Activated CD4-positive, alpha-beta T cell treated with anti-CD3 and anti-CD28 coated beads for 4 hours (primary cell): ENCODE data around the gene SHF.

Experiments used
- DNase-seq, 2 donors: peaks; one replicate each; pipeline ENCODE4 v3.0.0-alpha.2; 2020

The SHF gene

DNA sequence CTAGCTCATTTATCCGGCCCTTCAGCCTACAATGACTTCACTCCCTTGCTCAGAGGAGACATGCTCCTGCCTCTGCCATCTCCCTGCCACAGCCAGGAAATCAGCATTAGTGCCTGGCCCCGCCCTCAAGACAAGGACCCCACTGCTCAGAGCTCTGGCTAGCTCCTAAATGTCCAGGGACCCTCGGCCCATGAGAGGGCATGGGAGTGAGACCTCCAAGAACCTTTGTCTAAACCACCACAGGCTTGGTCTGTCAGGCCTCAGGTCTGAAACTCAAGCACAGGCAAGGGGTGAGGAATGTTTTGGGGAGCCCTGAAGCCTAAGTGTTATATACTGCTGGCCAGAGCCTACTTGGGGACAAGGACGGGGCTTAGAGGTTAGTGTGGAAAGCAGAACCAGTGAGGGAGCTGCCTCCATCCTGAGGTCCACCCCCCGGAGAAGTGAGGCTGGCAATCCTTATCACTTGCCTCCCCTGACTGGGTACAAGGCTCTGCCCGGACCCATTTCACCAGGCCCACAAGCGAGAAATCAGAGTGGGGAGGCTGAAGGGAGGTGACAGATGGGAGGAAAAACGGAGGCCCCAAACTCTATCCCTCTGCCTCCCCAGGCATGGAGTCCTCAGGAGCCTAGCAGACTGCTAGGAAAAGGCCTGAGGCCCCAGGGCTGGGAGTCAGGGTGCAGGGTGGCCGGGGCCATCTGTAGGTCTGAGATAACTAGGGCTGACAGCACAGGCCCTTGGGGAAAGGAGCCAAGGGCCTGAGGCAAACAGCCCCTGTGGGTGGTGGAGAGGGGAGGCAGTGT is 18.8 kb downstream of the SHF start:
- DNase-seq = no peak

DNA sequence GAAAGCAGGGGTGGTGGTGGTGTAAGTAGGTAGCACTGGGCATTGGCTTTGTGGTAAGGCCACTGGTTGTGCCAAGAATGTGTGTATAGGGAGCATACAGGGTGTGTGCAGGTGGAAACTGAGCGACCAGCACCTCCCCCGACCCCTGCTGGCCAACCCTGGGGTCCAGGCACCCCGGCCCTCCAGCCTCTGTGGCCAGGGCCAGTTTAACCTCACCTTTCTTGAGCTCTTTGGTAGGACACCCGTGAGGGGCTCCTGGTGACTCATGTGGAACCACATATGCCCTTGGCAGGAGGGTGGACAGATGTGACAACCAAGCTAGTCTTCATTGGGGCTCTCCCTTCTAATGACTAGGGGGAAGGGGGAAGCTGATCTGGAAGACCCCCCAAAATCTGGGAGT is 19.5 kb downstream of the SHF start:
- no peak for DNase-seq

DNA sequence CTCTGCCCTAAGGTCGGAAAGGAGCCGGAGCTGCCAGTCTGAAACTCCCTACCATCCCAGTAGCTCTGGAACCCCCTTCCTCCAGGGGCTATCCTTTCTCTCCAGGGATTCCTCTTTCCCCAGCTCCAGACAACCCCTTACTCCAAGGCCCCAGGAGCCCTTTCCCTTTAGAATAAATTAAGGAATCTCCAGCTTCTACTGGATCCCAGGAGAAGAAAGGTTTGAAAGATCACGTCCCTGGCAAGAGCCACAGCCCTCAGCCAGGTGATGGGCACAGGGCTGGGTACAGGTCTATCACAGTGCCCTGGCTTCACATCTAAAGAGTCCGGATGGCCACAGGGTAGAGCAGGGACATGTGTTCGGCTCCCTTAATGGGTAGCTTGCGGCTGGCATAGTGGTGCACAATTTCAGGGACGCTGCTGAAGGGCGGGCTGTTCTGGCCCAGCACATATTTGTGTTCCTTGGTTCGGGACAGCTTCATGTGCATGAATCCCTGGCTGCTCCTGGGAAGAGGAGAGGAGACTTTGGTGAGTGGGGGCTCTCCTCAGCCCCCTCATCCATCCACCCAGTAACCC is 20.0 kb downstream of the SHF start:
- no peak for DNase-seq

DNA sequence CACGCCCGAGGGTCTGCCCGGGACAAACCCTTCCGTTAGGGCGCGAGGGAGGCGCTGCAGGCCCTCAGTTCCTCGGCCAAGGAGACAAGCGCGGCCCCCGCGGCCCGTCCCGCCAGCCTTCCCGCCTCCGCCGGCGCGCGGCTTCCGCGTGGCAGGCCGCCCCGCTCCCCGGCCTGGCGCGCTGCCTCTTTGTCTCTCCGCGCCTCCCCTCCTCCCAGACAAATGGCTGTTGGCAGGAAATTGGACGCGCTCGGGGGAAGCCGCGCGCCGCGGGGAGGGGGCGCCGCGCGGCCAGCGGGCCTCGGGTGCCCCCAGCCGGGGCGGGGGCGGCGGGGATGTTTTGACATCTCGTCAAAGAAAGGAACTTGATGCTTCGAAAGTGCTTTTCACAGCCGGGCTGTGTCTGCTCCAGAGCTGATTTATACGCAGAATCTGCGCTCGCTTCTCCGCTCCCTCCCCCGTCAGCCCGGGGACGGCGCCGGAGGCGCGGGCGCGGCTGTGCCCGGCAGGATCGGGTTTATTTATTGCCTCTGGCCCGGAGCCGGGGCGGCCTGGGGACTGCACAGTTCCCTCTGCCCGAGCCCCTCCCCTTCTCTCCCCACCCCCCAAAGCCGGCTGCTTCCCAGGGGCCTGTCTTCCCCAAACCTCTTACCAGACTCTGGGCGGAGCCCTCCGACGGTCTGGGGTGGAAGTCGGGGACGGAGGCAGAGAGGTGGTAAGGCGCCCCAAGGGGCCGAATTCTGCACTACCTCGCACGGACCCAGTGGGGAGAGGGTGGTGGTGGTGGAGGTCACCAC is 20.7 kb downstream of the SHF start:
- DNase-seq = peak; percentile 79 to 82

DNA sequence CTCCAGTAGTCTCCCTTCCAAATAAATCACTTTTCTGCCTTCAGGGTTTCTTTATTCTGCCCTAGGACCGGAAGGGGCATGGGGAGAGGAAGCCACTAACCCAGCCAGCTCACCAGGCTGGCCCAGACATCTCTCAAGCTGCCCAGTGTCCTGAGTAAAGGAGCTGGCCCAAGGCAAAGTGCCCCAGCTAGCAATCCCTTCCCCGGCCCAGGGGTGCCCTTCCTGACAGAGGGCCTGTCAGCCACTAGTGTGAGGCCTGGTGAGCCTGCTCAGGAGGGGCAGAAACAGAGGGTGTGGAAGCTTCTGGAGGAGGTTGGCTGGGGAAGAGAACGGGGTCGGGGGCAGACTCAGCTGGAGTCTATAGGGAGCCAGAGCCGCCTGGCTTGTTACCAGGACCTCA is 22.2 kb downstream of the SHF start:
- DNase-seq = no peak

DNA sequence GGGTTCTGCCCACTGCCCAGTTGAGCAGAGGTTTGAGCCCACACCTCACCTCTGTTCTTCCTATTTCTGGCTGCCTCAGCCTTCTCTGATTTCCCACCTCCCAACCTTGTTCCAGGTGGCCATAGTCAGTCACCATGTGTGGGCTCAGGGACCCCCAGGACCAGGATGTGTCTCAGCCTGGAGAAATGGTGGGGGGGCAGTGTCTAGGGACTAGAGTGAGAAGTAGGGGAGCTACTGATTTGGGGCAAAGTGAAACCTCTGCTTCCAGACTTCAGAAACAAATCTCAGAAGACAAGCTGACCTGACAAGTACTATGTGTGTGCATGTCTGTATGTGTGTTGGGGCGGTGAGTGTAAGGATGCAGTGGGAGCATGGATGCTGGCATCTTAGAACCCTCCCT is 22.9 kb downstream of the SHF start:
- no peak for DNase-seq

DNA sequence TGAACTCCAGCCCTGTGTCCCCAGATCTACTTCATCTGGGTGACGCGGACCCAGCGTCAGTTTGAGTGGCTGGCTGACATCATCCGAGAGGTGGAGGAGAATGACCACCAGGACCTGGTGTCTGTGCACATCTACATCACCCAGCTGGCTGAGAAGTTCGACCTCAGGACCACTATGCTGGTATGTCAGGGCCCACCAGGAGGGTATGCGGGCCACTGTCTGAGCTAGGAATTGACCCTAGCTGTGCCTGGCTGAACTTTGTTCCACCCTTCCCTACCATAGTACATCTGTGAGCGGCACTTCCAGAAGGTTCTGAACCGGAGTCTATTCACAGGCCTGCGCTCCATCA is 24.3 kb downstream of the SHF start:
- DNase-seq = no peak

DNA sequence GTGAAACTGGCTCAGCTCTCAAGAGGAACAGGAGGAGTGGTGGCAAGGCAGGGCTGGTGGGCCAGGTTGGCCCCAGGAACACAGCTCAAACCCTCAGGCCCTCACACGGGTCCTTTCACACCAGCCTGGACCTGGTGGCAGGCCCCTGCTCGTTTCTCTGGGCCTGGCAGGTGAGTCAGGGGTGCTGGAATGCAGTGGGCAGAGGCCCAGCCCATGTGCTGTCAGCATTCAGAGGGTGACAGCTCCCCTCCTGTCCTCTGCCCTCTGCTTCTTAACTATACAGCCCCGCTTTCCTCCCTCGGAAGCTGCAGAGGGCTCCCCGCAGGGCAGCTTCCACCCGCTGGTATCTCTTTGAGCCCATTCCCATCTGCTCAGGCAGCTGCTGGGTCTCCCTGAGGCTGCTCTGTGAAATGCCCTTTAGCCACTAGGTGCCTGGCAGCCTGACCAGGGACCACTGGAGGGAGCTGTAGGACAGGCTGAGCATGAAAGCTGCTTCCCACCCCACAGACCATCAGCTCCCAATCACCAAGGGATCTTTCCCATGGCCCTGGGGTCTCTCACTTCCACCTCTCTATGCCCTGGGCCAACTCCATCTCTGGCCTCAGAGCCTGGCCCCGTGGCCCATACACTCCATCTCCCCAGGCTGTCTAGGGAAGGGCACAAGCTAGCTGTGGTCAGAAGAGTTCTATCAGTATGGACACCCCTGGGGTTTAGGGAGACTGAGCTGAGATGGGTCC is 24.8 kb downstream of the SHF start:
- peak; percentile 60 to 61 for DNase-seq

DNA sequence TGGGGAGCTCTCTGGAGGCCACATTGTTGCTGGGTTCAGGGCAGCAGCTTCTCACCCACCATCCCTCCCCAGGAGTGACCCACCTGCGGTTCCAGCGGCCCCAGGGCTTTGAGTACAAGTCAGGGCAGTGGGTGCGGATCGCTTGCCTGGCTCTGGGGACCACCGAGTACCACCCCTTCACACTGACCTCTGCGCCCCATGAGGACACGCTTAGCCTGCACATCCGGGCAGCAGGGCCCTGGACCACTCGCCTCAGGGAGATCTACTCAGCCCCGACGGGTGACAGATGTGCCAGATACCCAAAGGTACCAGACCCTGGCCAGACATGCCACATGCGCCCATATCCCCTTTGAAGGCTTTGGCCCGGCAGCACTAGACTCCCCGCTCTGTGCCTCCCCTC is 26.1 kb downstream of the SHF start:
- DNase-seq = no peak

DNA sequence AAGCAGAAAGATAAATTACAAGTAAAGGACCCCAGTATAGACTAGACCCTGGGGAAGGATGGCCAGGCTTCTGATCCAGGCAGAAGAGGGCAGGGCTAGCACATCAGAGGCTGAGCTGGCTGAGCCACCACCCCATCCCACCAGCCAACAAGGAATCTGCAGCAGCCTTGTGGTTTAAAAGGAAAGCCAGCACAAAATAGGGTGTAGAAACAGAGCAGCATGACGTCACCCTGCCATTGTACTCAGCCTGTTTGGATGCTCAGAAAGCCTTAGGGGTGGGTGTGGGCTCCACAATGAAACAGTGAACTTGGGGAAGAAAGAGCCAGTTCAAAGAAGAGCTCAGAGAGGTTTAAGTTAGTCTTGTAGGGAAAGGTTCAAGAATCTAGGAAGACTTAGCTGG is 29.8 kb downstream of the SHF start:
- DNase-seq = no peak

DNA sequence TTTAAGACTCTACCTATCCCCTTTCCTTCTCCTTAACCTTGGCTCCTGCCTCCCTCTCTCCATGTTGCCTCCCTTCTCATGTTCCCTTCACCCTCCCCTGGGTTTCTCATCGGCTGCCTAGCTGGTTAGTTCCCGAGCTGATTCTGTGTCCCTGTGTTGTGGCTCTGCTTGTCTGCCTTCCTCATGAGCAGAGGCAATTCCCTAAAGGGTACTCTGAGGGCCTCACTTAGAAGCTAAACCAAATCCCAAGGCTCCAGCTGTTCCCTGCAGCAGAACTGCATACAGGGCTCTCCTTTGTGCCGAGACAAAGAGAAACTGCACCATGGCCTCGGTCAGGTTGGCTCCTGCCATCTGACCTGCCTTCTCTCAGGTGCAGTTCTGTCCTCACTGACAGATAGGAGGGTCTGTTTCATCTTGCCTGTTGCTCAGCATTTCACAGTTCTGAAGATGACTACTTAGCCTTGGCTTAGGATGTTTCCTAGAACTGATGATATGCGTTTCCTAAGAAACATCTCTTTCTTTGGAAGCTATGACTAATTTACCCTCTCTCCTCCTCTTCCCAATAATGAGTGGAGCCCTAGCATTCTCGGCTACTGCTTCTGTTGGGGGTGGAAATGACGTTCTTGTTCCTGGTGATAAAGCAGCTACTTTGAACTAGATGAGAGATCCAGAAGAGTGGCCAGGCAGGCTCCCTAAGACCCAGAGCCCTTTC is 30.9 kb downstream of the SHF start:
- no peak for DNase-seq

DNA sequence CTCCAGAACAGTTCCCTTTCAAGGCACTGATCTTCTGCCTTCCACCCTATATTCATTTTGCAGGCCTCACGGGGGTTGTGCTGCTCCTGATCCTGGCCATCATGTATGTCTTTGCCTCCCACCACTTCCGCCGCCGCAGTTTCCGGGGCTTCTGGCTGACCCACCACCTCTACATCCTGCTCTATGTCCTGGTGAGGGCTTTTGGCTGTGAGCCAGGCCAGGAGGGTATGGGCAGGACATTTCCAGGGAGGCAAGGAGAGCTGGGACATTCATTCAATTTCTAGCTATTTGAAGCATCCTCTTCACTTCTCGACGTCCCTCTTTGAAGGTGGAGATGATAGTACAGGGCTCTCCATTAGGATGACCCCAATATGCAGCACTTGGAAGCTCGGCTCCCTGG is 32.0 kb downstream of the SHF start:
- DNase-seq = no peak

DNA sequence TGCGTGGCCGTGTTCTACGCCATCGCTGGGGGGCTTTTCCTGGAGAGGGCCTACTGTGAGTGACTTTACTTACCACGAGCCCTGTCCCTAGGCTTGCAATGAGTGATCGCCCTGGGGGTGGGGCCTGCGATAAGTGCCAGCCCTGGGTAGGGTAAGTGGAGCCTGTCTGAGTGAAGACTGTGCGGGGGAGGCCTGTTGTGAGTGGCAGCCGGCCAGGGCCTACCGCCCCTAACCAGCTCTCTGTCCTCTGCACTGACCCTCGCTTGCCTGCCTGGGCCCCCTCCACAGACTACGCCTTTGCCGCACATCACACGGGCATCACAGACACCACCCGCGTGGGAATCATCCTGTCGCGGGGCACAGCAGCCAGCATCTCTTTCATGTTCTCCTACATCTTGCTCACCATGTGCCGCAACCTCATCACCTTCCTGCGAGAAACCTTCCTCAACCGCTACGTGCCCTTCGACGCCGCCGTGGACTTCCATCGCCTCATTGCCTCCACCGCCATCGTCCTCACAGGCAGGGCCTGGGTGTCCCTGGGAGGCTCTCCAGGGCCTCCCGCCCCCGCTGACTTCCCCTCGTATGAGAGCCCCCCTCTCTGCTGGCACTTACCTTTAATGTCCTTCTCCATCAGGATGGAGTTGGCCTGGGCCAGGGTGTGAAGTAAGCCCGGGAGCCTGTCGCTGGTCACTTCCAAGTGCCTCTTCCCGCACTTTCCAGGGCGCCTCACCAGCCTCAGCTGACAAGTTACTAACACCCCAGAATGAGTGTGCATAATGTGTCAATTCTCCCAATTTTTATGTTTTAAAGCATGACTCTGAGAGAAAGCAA is 35.6 kb downstream of the SHF start:
- no peak for DNase-seq

DNA sequence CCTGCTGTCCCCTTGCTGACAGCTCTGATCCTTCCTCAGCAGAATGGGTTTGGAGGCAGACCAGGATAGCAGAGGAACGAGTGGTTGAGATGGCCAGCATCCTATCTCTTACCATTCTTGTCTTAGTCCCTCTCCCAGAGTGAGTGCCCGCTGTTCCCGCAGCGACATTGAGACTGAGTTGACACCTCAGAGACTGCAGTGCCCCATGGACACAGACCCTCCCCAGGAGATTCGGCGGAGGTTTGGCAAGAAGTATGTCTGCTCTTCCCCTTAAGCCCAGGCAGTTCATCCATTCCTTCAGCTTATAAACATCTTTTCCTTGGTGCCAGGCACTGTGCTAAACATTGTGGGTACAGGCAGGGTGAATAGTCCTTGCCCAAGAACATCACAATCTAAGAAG is 36.8 kb downstream of the SHF start:
- no peak for DNase-seq

DNA sequence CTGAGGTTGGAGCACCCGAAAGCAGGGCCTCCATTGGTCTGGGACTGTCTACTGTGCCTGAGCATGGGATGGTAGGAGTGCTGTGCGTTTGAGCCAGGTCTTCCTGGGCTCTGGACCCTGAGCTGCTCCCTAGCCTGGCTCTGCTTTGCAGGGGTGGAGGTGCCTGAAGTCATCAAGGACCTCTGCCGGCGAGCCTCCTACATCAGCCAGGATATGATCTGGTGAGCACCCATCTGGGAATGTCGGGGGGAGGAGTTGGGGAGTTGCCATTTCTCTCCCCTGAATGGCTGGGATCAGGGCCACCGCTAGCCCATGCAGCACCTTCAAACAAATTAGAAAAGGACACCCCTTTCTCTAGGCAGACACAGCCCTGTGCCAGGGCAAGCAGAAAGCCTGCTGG is 37.3 kb downstream of the SHF start:
- no peak for DNase-seq

DNA sequence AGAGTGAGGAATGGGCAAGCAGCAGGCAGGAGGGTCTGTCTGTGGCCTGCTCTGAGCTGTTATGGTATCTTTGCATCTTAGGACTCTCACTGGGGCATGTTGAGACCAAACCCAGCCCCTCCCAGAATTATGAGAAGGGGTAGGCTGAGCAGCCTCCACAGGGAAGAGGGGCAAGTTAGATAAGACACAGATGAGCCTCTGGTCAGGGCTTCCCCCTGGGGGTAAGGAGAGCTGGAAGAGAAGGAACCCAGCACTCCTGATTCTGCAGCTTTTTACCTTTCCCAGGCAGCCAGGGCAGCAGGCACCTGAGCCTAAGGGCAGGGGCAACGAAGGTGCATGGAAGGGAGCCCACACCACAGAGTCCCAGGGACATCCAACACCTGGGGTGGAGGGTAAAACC is 38.7 kb downstream of the SHF start:
- DNase-seq = no peak

DNA sequence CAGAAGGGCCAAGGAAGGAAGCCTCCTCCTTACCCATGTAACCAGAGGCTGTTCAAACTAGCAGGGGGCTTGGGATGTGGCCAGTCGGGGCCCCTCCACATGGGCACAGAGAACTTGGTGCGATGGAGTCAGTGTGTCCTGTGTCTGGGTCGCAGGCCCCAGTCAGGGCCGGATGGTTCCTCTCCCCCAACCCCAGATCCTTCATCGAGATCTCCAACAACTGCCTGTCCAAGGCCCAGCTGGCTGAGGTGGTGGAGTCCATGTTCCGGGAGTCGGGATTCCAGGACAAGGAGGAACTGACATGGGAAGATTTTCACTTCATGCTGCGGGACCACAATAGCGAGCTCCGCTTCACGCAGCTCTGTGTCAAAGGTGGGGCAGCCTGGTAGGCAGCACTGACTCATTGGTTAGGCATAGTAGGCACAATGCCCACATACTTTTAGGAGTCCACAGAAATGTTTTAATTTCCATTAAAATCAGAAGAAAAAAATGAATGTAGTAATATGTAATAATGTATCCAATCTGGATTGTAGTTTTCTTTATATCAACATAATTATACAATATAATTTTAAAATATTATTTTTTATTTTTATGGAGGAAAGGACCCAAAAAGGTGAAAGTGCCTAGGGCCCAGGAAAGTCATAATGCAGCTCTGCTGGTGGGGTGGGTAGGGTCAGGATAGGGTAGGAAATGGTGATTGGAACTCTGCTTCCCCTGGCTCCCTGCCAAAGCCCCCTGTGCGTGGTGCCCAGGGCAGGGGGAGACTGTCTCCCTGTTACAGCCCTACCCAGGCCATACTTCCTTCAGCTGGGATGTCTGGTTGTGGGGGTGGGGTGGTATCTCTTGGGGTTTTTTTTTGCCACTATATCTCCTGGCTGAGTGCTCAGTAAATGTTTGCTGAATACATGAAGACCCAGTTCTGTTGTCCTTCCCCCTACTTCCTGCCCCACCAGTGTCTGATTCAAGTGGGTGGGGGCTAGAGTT is 39.4 kb downstream of the SHF start:
- no peak for DNase-seq

DNA sequence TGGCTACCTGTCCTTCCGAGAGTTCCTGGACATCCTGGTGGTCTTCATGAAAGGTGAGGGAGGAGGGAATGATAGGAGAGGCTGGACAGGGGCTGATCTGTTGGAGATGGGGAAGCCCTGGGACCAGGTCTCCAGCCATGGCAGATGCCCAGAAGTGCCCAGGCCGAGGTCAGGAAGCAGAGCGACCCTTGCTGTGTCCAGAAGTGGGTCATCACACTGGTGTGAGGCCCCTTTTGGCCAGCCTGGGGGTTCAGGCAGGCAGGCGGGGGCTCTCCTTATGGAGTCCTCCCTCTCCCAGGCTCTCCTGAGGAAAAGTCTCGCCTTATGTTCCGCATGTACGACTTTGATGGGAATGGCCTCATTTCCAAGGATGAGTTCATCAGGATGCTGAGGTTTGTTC is 40.2 kb downstream of the SHF start:
- DNase-seq = no peak

DNA sequence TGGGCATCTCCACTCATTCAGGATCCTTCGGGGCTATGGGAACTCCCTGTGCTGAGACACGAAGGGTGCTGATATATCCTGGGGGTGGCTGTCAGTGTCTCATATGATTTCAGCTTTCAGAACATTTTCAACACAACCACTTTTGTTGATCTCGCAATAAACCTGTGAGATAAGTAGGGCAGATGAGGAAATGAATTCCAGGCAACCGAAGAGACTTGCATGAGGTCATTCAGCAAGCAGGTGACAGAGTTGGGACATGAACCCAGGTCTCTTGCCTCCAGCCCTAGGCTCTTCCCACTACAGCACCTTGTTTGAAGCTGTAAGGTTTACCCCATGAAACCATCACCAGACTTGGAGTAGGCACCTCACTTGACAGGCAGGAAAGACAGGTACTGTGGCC is 41.4 kb downstream of the SHF start:
- DNase-seq = no peak

DNA sequence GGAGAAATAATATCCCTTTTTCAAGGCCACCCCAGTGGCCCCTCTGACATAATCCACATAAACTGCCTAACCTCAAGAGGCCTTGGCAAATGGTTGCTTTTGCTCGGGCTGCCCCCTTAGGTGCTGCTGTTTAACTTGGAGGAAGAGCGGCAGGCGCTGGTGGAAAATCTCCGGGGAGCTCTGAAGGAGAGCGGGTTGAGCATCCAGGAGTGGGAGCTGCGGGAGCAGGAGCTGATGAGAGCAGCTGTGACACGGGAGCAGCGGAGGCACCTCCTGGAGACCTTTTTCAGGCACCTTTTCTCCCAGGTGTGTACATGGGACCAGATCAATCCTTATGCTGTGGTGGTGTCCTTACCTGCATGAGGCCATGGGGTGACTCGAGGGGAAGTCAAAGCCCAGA is 43.0 kb downstream of the SHF start:
- DNase-seq = no peak

DNA sequence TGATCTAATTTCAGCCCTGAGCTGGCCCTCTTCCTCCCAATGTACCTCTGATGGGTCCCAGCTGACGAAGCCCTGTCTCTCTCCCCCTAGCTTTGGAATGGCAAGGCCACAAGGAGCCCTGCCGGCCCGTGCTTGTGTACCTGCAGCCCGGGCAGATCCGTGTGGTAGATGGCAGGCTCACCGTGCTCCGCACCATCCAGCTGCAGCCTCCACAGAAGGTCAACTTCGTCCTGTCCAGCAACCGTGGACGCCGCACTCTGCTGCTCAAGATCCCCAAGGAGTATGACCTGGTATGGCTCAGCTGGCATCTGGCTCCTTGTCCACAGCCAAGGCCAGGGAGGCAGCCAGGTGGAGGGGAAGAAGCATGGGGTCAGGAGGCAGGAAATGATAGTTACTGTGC is 43.8 kb downstream of the SHF start:
- DNase-seq = no peak
